Colonic mucosa (tissue), 4 donors: ENCODE results near the gene TMEM63B. TPM values are rescaled to one million over a fixed set of nuclear protein-coding genes. Genes with fewer than 3 reads are reported as not detected.

ENCODE experiments used
- DNase-seq: peaks from one replicate; pipeline ENCODE4 v3.0.0-alpha.2; 2020
- H3K27ac ChIP-seq: fragments of 200-600 bp; one replicate; pipeline ENCODE4 v1.8.0; 2021
- H3K27me3 ChIP-seq: fragments of 200-600 bp; one replicate; pipeline ENCODE4 v1.8.0; 2021
- H3K36me3 ChIP-seq: fragments of 200-600 bp; one replicate; pipeline ENCODE4 v1.8.0; 2021
- H3K4me1 ChIP-seq: fragments of 200-600 bp; one replicate; pipeline ENCODE4 v1.8.0; 2021; ENCODE audit warnings: mild to moderate bottlenecking
- H3K4me3 ChIP-seq: fragments of 200-600 bp; one replicate; pipeline ENCODE4 v1.8.0; 2021
- H3K9ac ChIP-seq, 2 donors: one replicate each; pipeline ENCODE4 v1.7.0; 2013; ENCODE audit warnings: control low read depth in 2 of 2, low read depth in 2 of 2, low read length in 2 of 2
- H3K9me3 ChIP-seq: fragments of 200-600 bp; one replicate; pipeline ENCODE4 v1.8.0; 2021
- intact Hi-C: fragments of 100-400 bp; cut with DNase I; formaldehyde crosslinking; loops from one replicate; pipeline ENCODE4 v1.14.1; 2022
- total RNA-seq, 2 donors: library from RNA; stranded (reverse); fragmentation: NEBNext Ultra II Directional in 1 of 2; extraction: Animal tissue kit (Norgen Biotek cat#: 25700) in 1 of 2; gene quantifications; one replicate each; pipeline ENCODE4 v1.2.1, GENCODE V29; 2021
- TF ChIP-seq, protein P1 (sequence below): fragments of 200-600 bp; IDR thresholded peaks from one replicate; pipeline ENCODE4 v1.8.0; 2022; ENCODE audit warnings: antibody characterized with exemption, mild to moderate bottlenecking
- donor health status: healthy.
- donor health status: DM: no; HTN: no; CAD: no.
- donor health status: DM: no; HTN: no; CAD: no.

Gene TMEM63B
- total RNA-seq, 2 donors from 2014 or later, result 74.3 to 95.3 TPM

DNA sequence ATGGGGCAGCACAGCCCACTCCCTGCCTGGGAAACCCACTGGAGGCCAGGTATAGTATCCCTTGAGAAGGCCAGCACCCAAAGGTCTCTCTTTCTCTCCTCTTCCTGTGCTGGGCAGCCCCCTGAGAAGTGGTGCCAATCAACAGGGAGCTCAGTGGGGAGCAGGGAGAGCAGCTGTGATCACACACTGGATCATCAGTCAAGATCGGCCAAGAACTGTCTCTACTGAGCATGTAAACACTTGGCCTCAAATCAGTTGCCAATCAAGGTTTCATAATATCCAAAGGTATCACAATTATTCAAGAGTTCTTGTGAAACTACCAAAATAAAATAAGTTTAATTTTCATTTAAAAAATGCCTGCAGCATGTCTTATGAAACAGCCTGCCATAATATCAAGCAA lies 18.9 kb upstream of the TMEM63B start:
- Histone ChIP-seq H3K9ac (no peak overlapping the region), H3K4me3 (no peak overlapping the region), H3K36me3 (no peaks in the 10 kb centered on the region), H3K27me3 (no peaks in the 10 kb centered on the region), H3K27ac (no peak overlapping the region), H3K9me3 (no peaks in the 10 kb centered on the region), H3K4me1 (peaks cover 4% of the 10 kb centered on the region)
- TF ChIP-seq, protein P1, sequence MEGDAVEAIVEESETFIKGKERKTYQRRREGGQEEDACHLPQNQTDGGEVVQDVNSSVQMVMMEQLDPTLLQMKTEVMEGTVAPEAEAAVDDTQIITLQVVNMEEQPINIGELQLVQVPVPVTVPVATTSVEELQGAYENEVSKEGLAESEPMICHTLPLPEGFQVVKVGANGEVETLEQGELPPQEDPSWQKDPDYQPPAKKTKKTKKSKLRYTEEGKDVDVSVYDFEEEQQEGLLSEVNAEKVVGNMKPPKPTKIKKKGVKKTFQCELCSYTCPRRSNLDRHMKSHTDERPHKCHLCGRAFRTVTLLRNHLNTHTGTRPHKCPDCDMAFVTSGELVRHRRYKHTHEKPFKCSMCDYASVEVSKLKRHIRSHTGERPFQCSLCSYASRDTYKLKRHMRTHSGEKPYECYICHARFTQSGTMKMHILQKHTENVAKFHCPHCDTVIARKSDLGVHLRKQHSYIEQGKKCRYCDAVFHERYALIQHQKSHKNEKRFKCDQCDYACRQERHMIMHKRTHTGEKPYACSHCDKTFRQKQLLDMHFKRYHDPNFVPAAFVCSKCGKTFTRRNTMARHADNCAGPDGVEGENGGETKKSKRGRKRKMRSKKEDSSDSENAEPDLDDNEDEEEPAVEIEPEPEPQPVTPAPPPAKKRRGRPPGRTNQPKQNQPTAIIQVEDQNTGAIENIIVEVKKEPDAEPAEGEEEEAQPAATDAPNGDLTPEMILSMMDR, result no peak
- intact Hi-C loops, result no loop called here
- DNase-seq, result no peak

DNA sequence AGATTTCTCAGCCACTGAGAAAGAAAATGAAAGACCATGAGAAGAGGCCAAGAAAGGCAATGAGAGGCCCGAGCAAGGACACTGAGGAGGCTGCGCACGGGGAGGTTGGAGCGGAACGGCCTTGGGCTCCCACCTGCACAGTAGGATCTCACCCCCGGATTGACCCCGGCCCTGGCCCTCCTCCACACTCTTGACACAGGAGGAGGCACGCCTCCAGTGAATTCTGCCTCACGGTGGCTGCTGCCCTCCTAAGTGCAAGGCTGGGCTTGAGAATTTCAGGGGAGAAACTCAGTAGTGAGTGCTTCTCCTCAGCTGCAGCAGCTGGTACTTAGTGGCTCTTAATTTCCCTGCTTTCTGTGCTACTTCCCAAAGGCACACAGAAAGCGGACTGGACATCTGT lies 18.1 kb upstream of the TMEM63B start:
- DNase-seq, result no peak
- Histone ChIP-seq H3K27me3 (no peaks in the 10 kb centered on the region), H3K9ac (no peak overlapping the region), H3K27ac (no peak overlapping the region), H3K36me3 (peaks cover 7% of the 10 kb centered on the region), H3K4me3 (no peak overlapping the region), H3K9me3 (no peaks in the 10 kb centered on the region), H3K4me1 (peaks cover 4% of the 10 kb centered on the region)
- TF ChIP-seq, protein P1, result no peak
- intact Hi-C loops, result no loop called here

DNA sequence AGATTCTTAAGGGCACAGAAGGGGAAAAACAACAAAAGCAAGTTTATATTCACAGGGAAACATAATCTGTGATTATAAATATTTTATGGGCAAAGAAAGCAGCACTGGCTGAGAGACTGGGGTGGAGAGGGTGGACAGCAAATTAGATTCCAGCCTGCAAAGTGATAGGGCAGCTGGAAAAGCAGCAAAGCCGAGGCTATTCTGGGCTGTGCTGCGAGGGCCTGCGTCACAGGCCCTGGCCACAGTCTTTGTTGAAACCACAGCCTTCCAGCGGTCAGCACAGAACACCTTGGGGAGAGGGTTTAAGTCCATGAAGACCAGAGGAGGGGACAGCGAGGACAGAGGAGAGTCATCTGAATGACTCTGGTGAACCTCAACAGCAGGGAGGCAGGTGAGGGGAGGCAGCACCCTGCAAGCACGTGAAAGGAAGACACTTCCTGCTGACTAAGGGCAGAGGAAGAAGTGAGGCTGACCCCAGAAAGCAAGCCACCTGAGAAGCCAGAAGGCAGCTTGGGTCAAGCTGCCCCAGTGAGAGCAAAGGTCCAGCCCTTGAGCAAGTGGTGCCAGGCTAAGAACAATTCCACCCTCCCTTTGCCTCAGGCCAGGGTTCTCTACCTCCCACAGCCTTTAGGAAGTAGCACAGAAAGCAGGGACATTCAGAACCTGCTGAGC lies 17.2 kb upstream of the TMEM63B start:
- H3K36me3 ChIP-seq, result peaks cover 7% of the 10 kb centered on the region
- TF ChIP-seq, protein P1, result no peak
- H3K4me3 ChIP-seq, result no peak overlapping the region
- H3K9ac ChIP-seq, result no peak overlapping the region
- H3K4me1 ChIP-seq, result peaks cover 4% of the 10 kb centered on the region
- H3K27ac ChIP-seq, result no peak overlapping the region
- no peaks in the 10 kb centered on the region for H3K27me3 ChIP-seq
- DNase-seq, result no peak
- no peaks in the 10 kb centered on the region for H3K9me3 ChIP-seq
- intact Hi-C loops, result no loop called here

DNA sequence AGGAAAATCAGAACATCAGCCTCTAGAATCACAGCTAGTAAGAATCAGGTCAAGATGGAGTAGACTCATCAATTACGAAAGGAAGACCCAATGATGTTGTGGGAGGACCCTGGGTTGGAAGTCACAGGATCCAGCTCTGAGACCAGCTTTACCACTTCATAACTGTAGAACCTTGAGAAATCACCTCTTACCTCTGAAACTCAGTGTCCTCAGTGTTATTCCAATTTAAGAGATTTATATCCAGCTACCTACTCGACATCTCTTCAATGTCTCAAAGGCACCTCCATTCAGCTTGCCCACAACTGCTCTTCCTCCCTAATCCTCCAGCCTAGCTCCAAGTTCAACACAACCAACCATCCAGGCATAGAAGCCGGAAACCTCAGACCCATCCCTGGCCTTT lies 16.4 kb upstream of the TMEM63B start:
- Histone ChIP-seq H3K36me3 (peaks cover 7% of the 10 kb centered on the region), H3K27me3 (no peaks in the 10 kb centered on the region), H3K9me3 (no peaks in the 10 kb centered on the region), H3K4me3 (no peak overlapping the region), H3K9ac (no peak overlapping the region), H3K27ac (peak overlapping the region; percentile 50), H3K4me1 (peaks cover 4% of the 10 kb centered on the region)
- TF ChIP-seq, protein P1, result no peak
- intact Hi-C loops, result no loop called here
- DNase-seq, result no peak

DNA sequence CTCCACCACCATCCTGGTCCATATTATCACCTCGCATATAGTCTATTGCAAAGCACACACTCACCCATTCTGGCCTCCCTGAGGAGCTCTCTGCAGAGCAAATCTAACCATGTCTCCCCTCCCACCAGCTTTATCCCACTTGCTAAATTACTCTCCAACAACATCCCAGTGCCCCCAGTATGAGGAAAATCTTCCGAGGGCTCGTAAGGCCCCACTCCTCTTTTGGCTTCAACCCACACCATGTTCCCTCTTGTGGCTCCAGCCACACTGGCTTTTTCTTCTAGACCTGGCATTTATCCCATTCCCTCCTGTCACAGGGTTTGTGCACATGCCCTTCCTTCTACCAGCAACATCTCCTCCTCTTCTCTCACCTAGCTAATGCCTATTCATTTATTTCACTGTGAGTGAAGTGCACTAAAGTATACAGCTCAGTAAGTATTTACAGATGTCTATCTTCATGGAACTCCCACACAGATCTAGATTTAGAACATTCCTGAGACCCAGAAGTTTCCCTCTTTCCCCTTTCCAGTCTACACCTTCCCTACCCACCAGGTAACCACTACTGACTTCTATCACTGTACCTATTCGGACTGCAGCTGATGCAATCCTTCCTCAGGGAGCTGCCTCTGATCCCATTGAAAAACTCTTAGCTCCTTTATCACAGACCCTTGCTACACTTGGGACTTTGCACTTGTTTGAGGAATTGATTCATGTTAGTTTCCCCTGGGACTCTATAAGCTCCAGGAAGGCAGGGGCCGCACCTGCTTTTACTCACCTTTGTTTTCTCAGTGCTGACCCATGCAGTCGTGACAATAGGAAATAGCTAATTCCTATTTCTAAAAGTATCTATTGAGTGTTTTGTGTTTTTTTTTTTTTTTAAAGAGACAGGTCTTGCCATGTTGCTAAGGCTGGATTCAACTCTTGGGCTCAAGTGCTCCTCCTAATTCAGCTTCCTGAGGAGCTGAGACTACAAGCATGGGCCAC lies 15.6 kb upstream of the TMEM63B start:
- H3K27ac ChIP-seq, result peak overlapping the region; percentile 50
- H3K4me1 ChIP-seq, result peaks cover 6% of the 10 kb centered on the region
- no peaks in the 10 kb centered on the region for H3K27me3 ChIP-seq
- no peaks in the 10 kb centered on the region for H3K9me3 ChIP-seq
- TF ChIP-seq, protein P1, result no peak
- intact Hi-C loops, result no loop called here
- peaks cover 7% of the 10 kb centered on the region for H3K36me3 ChIP-seq
- no peak overlapping the region for H3K4me3 ChIP-seq
- peak overlapping the region in 1 of 2 donors; percentile 59 for H3K9ac ChIP-seq
- no peak for DNase-seq
